Epithelial cell of prostate (primary cell): Measurements from ENCODE around the gene YAE1.
A peak's percentile ranks its signal among the peaks of the same experiment; 100 is the strongest.

ENCODE experiments used
- DNase-seq: peaks from one replicate; pipeline ENCODE4 v3.0.0-alpha.2; 2011; ENCODE audit warnings: low read depth, low spot score
- H3K27ac ChIP-seq: fragments of 450-650 bp; 2 replicates; pipeline ENCODE4 v1.5.1; 2017; ENCODE audit warnings: mild to moderate bottlenecking

The YAE1 gene

GRCh38 chr7:39553436-39553835, 12.8 kb upstream of the YAE1 start:
- DNase-seq: no peak
- no peak overlapping the region for H3K27ac ChIP-seq

- no peak overlapping the region for H3K27ac ChIP-seq
- DNase-seq: no peak
Observed at GRCh38 chr7:39554583-39555165, 11.5 kb upstream of the YAE1 start.

GRCh38 chr7:39557222-39557621, 9.0 kb upstream of the YAE1 start:
- no peak overlapping the region for H3K27ac ChIP-seq
- DNase-seq: no peak

- no peak overlapping the region for H3K27ac ChIP-seq
- no peak for DNase-seq
Observed at GRCh38 chr7:39557911-39558310, 8.3 kb upstream of the YAE1 start.

GRCh38 chr7:39560408-39560807, 5.8 kb upstream of the YAE1 start:
- DNase-seq: no peak
- no peak overlapping the region for H3K27ac ChIP-seq

- no peak overlapping the region for H3K27ac ChIP-seq
- no peak for DNase-seq
Observed at GRCh38 chr7:39560997-39561396, 5.2 kb upstream of the YAE1 start.

GRCh38 chr7:39565538-39565937, 666 bp upstream of the YAE1 start:
- H3K27ac ChIP-seq: peak overlapping the region; percentile 84
- DNase-seq: no peak

GRCh38 chr7:39567294-39567693, 1.1 kb downstream of the YAE1 start:
- no peak for DNase-seq
- H3K27ac ChIP-seq: no peak overlapping the region

GRCh38 chr7:39574673-39575349, 8.6 kb downstream of the YAE1 start:
- DNase-seq: no peak
- no peak overlapping the region for H3K27ac ChIP-seq

GRCh38 chr7:39577229-39577874, 11.1 kb downstream of the YAE1 start:
- no peak overlapping the region for H3K27ac ChIP-seq
- DNase-seq: no peak

GRCh38 chr7:39580149-39580874, 14.1 kb downstream of the YAE1 start:
- DNase-seq: peak; percentile 70
- no peak overlapping the region for H3K27ac ChIP-seq

- no peak overlapping the region for H3K27ac ChIP-seq
- no peak for DNase-seq
Observed at GRCh38 chr7:39582536-39582935, 16.3 kb downstream of the YAE1 start.

- H3K27ac ChIP-seq: no peak overlapping the region
Observed at GRCh38 chr7:39583539-39583938, 17.3 kb downstream of the YAE1 start.

GRCh38 chr7:39587393-39587792, 21.2 kb downstream of the YAE1 start:
- no peak overlapping the region for H3K27ac ChIP-seq
- DNase-seq: no peak

More at GRCh38 chr7:39583539-39583938, 17.3 kb downstream of the YAE1 start:
- no peak for DNase-seq

- H3K27ac ChIP-seq: no peak overlapping the region
- DNase-seq: no peak
Observed at GRCh38 chr7:39588416-39588815, 22.2 kb downstream of the YAE1 start.

- H3K27ac ChIP-seq: peak overlapping the region; percentile 51
- DNase-seq: peak; percentile 82
Observed at GRCh38 chr7:39589323-39590111, 23.3 kb downstream of the YAE1 start.

GRCh38 chr7:39592586-39592985, 26.4 kb downstream of the YAE1 start:
- H3K27ac ChIP-seq: peak overlapping the region; percentile 62
- no peak for DNase-seq

GRCh38 chr7:39594988-39595620, 28.9 kb downstream of the YAE1 start:
- no peak overlapping the region for H3K27ac ChIP-seq
- DNase-seq: no peak

GRCh38 chr7:39602351-39602750, 36.1 kb downstream of the YAE1 start:
- peak overlapping the region; percentile 21 for H3K27ac ChIP-seq
- DNase-seq: no peak

- DNase-seq: no peak
- H3K27ac ChIP-seq: peak overlapping the region; percentile 96
Observed at GRCh38 chr7:39603924-39604323, 37.7 kb downstream of the YAE1 start.
